Fibroblast of skin of abdomen (primary cell): ENCODE data around the gene CHGA. TPM values are rescaled to one million over a fixed set of nuclear protein-coding genes. Genes with fewer than 3 reads are reported as not detected.

Experiments used
- DNase-seq: peaks from one replicate; pipeline ENCODE4 v3.0.0-alpha.2; 2013
- polyA plus RNA-seq, 2 experiments: library from polyadenylated mRNA; unstranded; fragments of 120-200 nt; gene quantifications; one replicate each; pipeline ENCODE4 v1.2.1, GENCODE V29; 2013; ENCODE audit not compliant: insufficient read length in 2 of 2

The CHGA gene
- polyA plus RNA-seq (2013, experiment 1 of 2; ENCODE audit: insufficient read length) = not detected
- polyA plus RNA-seq (2013, experiment 2 of 2; ENCODE audit: insufficient read length) = not detected

- DNase-seq = peak; percentile 40
These were observed at the start of gene CHGA for GRCh38 chr14:92922883-92923743. Gene CHGA, plus strand, starts transcription at chr14:92923150. Its CDS starts 210 bp downstream, at chr14:92923360.

GRCh38 chr14:92874962-92875661 is 47.8 kb upstream of the CHGA start:
- no peak for DNase-seq

GRCh38 chr14:92877757-92878431 is 45.1 kb upstream of the CHGA start:
- no peak for DNase-seq

GRCh38 chr14:92880351-92880750 is 42.6 kb upstream of the CHGA start:
- DNase-seq = no peak

GRCh38 chr14:92880851-92881250 is 42.1 kb upstream of the CHGA start:
- DNase-seq = peak; percentile 2

- DNase-seq = no peak
These were observed 39.9 kb upstream of the CHGA start for GRCh38 chr14:92883066-92883465.

GRCh38 chr14:92884410-92884809 is 38.5 kb upstream of the CHGA start:
- no peak for DNase-seq

- DNase-seq = no peak
These were observed 37.5 kb upstream of the CHGA start for GRCh38 chr14:92885279-92886061.

- DNase-seq = no peak
These were observed 36.6 kb upstream of the CHGA start for GRCh38 chr14:92886337-92886736.

- no peak for DNase-seq
These were observed 35.8 kb upstream of the CHGA start for GRCh38 chr14:92887157-92887556.

GRCh38 chr14:92888896-92889295 is 34.1 kb upstream of the CHGA start:
- DNase-seq = no peak

GRCh38 chr14:92890830-92891588 is 31.9 kb upstream of the CHGA start:
- no peak for DNase-seq

- no peak for DNase-seq
These were observed 30.4 kb upstream of the CHGA start for GRCh38 chr14:92892589-92892988.

GRCh38 chr14:92895352-92895878 is 27.5 kb upstream of the CHGA start:
- no peak for DNase-seq

- DNase-seq = no peak
These were observed 24.9 kb upstream of the CHGA start for GRCh38 chr14:92897922-92898565.

- DNase-seq = no peak
These were observed 24.3 kb upstream of the CHGA start for GRCh38 chr14:92898566-92899131.

- DNase-seq = no peak
These were observed 22.3 kb upstream of the CHGA start for GRCh38 chr14:92900660-92901059.

GRCh38 chr14:92902191-92902590 is 20.8 kb upstream of the CHGA start:
- no peak for DNase-seq

GRCh38 chr14:92902726-92903125 is 20.2 kb upstream of the CHGA start:
- DNase-seq = no peak

- no peak for DNase-seq
These were observed 19.6 kb upstream of the CHGA start for GRCh38 chr14:92903359-92903758.
